Right renal pelvis (tissue), 4 donors: ENCODE measurements around the gene SRCAP. TPM values are rescaled to one million over a fixed set of nuclear protein-coding genes. Genes with fewer than 3 reads are reported as not detected.

Experiments
- DNase-seq, 4 donors: peaks; one replicate each; pipeline ENCODE4 v3.0.0-alpha.2; 2013; ENCODE audit warnings: low read depth in 4 of 4, low spot score in 3 of 4, missing footprints in 1 of 4
- polyA plus RNA-seq, 4 donors: library from polyadenylated mRNA; unstranded; fragments of 120-200 nt; gene quantifications; one replicate each; pipeline ENCODE4 v1.2.1, GENCODE V29; 2013; ENCODE audit not compliant: insufficient read length in 4 of 4

SRCAP gene
- polyA plus RNA-seq, 4 donors = 32.7 to 40.5 (median 35.9) TPM

GRCh38 chr16:30786936-30787612, 88.1 kb downstream of the SRCAP start, which contains the start of gene ZNF629:
Gene ZNF629, minus strand, starts transcription at chr16:30787205. Its CDS starts 2,723 bp downstream, at chr16:30784482.
- DNase-seq = peak; percentile 79 to 83 (median 82)

- DNase-seq = no peak
These were observed 88.8 kb downstream of the SRCAP start for GRCh38 chr16:30787613-30788378.

Other genes starting within 250 kb of the SRCAP start
- gene ITGAL, start 226.4 kb upstream of the SRCAP start, polyA plus RNA-seq = 1 to 10 TPM; 1.7 to 3.4 (median 2.3) TPM
- 10 to 100 TPM; 52.6 to 71.0 (median 54.3) TPM for gene ZNF768, start 172.6 kb upstream of the SRCAP start, polyA plus RNA-seq
- gene ZNF747, start 164.3 kb upstream of the SRCAP start, polyA plus RNA-seq = 10 to 100 TPM; 10.1 to 11.8 (median 11.1) TPM
- 10 to 100 TPM; 11.3 to 14.8 (median 11.4) TPM for gene ZNF764, start 140.8 kb upstream of the SRCAP start, polyA plus RNA-seq
- 10 to 100 TPM; 10.4 to 14.4 (median 12.7) TPM for gene ZNF688, start 127.5 kb upstream of the SRCAP start, polyA plus RNA-seq
- gene ZNF785, start 113.5 kb upstream of the SRCAP start, polyA plus RNA-seq = 10 to 100 TPM; 17.8 to 21.7 (median 20.8) TPM
- gene ZNF689, start 88.8 kb upstream of the SRCAP start, polyA plus RNA-seq = 10 to 100 TPM; 13.6 to 16.2 (median 15.0) TPM
- gene PRR14, start 48.2 kb upstream of the SRCAP start, polyA plus RNA-seq = 10 to 100 TPM; 39.8 to 50.0 (median 47.3) TPM
- 10 to 100 TPM; 52.0 to 70.5 (median 55.3) TPM for gene FBRS, start 40.7 kb upstream of the SRCAP start, polyA plus RNA-seq
- 10 to 100 TPM; 24.9 to 32.7 (median 29.5) TPM for gene PHKG2, start 49.3 kb downstream of the SRCAP start, polyA plus RNA-seq
- 10 to 100 TPM in 1 of 4 donors, 1 to 10 TPM in 3; 7.5 to 12.7 (median 7.7) TPM for gene CFAP119, start 62.9 kb downstream of the SRCAP start, polyA plus RNA-seq
- 100 to 1,000 TPM; 123 to 134 (median 130) TPM for gene RNF40, start 63.2 kb downstream of the SRCAP start, polyA plus RNA-seq
- gene ZNF629, start 88.0 kb downstream of the SRCAP start, polyA plus RNA-seq = 10 to 100 TPM; 27.2 to 28.7 (median 27.8) TPM
- 10 to 100 TPM; 39.5 to 50.6 (median 42.1) TPM for gene BCL7C, start 194.9 kb downstream of the SRCAP start, polyA plus RNA-seq
- 1 to 10 TPM; 6.6 to 7.5 (median 7.3) TPM for gene CTF1, start 197.4 kb downstream of the SRCAP start, polyA plus RNA-seq
- 10 to 100 TPM; 18.4 to 33.3 (median 23.6) TPM for gene FBXL19, start 224.4 kb downstream of the SRCAP start, polyA plus RNA-seq
- gene ORAI3, start 249.9 kb downstream of the SRCAP start, polyA plus RNA-seq = 10 to 100 TPM; 18.9 to 24.1 (median 20.3) TPM